HL-60/S4 (cell line): Measurements from ENCODE around the gene NKX3-2.

Experiments
- in situ Hi-C: fragments of 300-500 bp; cut with MboI; formaldehyde crosslinking; loops from 2 replicates; pipeline ENCODE4 v1.14.3; 2022; ENCODE audit warnings: low sequenced_read_pairs

The NKX3-2 gene

DNA sequence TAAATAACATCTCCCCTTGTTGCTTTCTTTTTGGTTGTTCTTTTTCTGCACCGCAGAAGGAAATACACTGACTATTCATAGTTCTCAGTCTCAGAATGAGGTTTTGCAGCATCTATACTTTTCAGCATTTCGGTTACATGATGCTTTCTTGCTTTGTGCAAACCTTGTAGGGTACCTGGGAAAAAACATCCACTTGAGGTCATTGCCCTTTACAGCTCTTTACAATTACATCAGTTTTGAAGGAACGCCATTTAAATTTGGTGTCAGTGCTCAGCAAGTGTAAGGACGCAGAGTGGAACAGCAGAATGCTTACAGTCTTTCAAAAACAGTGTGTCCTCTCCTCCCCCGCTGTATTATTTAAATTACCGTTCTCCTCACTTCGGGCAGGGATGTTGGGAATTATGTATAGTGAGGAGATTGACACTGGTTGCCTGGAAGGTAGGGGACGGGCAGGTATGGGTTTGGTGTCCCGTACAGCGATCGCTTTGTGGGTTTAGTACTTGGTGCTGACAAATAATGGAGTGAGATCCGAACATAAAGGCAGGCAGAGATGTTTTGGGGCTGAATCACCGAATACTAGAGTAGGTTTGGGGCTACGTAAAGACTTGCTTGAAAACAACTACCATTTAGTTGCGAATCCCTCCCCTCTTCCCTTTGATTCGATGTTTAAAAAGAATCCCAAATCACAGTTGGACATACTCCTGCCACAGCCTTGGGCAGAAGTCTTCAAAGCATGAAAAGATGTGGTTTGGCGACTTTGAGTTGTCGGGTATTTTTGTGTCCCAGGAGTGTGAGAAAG is 2.0 kb upstream of the NKX3-2 start:
- in situ Hi-C loops, result loop anchor here (10.0 kb wide), 1 partner anchor 822 kb away; no protein-coding TSS in a partner anchor

DNA sequence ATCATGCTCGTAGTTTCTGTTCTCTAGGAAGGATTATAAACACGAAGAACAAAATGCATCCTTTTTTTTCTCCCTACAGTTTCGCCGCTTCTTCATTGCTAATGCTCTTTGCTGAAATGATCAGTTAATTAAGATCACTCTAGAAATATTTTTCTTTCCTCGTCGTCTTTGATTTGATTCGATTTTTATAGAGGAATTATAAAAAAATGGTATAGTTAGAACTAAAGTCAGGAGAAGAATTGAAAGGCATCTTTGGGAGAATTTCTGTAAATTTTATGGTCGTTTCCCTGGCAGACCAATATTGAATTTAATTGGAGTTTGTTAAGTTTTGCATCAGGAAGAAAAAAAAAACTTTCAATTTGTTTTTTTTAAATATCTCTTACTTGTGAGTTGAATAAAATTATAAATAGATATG is 1.1 kb upstream of the NKX3-2 start:
- in situ Hi-C loops, result loop anchor here (10.0 kb wide), 1 partner anchor 821 kb away; no protein-coding TSS in a partner anchor

DNA sequence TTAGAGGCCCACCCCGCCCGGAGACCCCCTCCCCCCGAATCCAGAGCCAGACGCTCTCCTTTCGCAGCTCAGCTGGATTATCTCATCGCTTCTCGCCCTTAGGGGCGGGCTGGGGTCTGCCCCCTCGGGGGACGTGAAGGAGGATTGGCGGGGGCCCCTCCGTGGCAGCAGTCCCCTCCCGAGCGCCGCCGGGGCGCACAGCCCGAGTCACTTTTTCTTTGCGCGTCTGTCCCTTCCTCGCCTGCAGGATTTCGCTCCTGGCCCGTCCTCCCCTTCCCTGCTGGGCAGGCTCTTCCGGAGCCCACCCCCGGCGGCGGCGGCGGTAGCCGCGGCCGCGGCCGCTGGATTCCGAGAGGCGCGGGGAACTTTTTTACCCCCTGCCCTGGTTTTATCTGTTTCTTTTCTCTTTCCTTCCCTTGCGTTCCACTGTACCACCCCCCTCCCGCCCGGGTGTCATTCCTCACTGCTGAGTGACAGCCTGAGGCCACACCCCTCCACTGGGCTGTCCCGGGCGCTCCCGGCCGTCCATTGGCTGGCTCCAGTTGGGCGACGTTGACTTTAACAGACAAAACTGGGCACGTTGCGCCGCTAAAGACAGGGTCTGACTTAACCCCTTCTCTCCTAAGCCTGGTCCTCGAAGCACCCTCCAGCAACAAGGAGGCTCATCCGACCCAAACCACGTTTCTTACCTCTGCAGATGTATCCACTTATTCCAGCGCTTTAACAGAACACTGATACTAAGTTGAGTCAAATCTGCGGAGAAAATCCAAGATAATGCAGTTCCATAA is 492 bp upstream of the NKX3-2 start:
- in situ Hi-C loops, result loop anchor here (10.0 kb wide), 1 partner anchor 820 kb away; no protein-coding TSS in a partner anchor

DNA sequence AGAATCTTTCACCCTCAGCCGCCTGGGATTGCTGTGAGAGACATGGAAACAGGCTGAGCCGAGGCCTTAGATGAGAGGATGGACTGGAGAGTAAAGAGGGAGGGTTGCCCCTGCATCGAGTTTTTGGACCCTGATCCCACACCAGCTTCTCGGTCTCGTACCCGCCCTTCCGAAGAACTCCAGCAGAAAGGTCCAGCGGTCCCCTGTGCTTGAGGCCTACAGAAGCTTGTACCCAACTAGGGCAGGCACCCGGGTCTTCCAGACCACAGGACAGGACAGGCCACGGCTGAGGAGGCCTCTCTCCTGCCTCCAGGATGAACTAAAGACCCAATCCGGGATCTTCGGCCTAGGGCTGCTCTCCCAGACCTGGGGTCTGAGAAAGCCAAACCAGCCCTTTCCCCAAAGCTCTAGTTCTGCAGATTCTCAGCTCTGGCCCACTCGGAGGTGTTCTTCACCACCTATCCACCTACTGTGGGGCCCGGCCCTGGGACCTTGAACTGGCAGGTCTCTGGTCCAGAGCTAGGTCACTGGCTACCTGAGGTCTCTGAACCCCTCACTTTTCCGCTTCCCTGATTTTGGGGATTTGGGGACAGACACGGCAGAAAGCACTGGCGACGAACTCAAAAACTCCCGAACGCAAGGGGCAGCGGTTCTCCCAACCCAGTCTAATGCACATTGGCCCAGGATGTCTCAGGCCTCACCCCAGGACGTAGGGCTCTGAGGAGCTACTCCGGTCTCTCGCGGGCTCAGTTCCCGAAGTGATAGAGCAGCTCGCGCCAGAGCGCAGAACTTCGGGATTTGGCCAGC is 1.1 kb downstream of the NKX3-2 start:
- in situ Hi-C loops, result loop anchor here (10.0 kb wide), 1 partner anchor 818 kb away; no protein-coding TSS in a partner anchor

DNA sequence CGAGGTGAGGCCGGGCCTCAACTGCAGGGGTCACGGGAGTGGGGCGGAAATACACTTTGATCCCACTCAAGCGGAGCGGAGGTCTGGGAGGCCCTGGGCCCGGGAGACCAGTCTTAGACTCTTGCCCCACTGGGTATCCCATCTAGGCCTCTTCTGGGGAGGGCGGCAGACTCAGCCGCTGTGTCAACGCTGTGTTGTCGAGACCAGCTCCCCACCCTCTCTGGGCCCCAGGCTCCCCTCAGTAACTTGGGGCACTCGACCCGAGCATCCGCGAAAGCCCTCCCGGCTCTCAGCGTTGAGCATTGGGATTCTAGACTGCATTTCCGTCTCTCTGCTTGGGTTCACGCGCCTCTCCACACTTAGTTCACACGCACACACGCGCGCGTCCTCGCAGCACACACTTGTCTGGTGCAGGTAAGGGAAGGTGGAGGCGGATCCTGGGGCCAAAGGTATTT is 1.7 kb downstream of the NKX3-2 start:
- in situ Hi-C loops, result loop anchor here (10.0 kb wide), 1 partner anchor 818 kb away; no protein-coding TSS in a partner anchor

DNA sequence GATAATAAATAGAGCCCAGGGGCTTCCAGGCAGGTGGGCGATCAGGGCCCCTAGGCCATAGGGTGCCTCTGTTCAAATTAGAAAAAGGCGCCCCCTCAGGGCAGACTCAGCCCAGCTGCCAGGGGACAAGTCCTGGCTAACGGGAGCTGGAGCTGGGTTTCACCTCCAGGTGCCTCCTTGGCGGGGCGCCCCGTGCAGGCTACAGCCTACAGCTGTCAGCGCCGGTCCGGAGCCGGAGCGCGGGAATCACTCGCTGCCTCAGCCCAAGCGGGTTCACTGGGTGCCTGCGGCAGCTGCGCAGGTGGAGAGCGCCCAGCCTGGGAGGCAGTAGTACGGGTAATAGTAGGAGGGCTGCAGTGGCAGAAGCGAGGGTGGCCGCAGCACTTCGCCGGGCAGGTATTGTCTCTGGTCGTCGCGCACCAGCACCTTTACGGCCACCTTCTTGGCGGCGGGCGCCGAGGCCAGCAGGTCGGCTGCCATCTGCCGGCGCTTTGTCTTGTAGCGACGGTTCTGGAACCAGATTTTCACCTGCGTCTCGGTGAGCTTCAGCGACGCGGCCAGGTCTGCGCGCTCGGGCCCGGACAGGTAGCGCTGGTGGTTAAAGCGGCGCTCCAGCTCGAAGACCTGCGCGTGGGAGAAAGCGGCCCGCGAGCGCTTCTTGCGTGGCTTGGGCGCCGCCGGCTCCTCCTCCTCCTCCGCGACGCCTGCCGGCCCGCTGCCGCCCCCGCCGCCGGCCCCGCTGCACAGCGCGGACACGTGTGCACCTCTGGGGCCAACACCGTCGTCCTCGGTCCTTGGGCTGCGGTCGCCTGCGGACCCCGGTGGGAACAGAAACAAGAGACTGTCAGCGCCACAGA is 2.4 kb downstream of the NKX3-2 start:
- in situ Hi-C loops, result loop anchor here (10.0 kb wide), 1 partner anchor 817 kb away; no protein-coding TSS in a partner anchor

DNA sequence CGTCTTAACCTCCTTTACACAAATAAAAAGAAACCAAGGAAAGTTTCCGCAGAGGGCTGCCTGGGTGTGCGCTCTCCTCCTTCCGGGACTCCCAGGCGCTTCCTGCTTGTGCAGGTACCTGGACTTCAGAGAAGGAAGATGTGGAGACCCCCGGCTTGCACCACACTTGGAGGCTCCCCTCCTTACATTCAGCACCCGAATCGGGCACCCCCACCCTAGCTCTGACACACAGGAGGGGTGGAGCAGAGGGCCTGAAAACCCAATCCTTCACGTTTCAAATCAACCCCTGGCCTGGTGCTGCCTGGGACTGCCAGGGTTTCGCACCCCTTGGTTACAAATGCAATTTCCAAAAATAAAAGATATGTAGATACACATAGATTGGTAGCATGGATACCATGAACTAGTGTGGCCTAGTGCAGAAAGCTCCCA is 3.1 kb downstream of the NKX3-2 start:
- in situ Hi-C loops, result loop anchor here (10.0 kb wide), 1 partner anchor 816 kb away; no protein-coding TSS in a partner anchor

DNA sequence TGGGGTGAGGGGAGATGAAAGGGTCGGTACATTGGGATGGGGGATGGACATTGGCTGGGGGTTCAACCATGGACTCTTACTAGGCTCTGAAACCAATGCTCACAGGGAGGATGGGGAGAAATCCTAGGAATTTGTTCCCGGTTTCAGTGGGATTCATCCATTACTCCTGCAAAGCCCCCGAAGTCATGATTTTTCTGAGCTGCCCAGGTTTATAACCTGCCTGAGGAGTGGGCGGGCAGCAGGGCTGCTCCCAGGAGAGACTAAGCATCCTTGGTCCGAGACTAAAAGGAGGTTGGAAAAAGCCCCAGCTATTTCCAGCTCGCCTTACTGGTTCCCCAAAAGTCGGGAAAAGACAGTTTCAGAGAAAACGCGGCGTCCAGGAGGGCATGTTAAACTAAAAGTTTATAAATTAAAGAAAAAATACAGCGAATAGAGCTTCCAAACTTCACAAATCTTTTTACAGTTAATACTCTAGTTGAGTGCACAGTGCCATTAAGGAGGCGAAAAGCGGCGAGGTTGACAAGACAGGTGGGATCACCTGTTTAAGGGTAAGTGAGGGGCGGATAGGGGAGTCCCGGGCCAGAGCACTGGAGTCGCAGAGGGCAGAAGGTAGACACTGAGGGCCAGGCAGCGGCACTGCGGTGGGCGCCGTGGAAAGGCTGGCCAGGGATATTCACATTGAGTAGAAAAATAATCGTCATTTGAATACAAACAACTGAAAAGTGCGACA is 3.7 kb downstream of the NKX3-2 start:
- in situ Hi-C loops, result loop anchor here (10.0 kb wide), 1 partner anchor 816 kb away; no protein-coding TSS in a partner anchor

DNA sequence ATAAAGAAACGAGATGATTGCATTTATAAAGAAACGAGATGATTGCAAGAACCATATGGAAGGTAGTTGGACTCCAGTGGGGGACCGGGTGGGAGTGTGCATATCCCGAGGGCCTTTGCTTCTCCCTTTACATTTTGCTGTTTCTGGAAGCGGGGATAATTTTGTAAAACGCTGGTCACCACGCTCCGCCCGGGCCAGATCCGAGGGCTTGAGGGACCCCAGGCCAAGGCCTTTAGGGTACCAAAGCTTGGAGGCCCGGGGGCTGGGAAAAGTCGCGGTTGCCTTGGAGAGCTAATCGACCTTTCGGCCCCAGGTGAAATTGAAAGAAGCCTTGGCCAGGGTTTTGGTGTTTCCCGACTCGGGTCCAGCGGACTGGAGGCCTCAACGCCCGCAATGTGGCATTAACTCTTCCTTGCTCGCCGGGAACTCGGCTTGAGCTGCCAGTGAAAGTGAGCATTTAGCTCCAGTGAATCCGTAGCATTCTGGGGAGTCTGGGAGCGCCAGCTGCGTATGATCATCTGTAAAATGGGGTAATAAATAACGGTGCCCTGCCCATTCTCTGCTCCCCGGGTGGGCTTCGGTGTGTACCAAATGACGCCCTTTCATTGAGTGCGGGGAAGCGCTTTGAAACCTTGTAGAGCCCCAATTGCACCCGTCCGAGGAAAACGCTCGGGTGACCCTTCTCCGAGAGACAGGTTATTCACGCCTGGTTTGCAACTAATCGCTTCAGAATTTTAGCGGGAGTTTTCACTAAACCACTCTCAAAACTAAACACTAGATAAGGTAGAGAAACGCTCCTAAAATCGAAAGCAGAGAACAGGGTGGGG is 4.5 kb downstream of the NKX3-2 start:
- in situ Hi-C loops, result loop anchor here (10.0 kb wide), 1 partner anchor 815 kb away; no protein-coding TSS in a partner anchor

DNA sequence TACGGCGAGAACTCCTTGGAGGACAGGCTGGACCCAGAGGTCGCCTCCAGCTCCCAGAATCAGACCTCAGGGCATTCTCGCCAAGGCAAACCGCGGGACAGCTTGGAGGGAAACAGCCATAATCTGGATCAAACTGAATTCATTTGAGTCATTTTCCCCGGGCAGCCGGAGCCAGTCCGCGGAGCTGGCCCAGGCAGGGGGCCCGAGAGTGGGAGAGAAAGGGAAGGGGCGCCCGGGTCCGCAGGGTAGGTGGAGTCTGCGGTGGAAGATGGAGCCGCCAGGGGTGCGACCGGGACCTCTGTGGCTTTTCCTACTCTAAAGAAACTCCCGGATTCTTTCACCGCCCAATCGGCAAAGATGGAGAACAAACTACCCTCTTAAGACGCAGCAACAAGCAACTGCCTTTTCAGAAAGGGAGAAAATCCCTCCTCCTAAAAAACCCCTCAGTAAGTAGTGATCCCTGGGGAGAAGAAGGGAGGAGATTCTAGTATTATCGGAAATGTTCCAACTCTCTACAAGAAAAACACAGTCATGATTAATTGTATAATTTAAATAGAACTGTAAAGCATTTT is 5.2 kb downstream of the NKX3-2 start:
- in situ Hi-C loops, result no loop called here

DNA sequence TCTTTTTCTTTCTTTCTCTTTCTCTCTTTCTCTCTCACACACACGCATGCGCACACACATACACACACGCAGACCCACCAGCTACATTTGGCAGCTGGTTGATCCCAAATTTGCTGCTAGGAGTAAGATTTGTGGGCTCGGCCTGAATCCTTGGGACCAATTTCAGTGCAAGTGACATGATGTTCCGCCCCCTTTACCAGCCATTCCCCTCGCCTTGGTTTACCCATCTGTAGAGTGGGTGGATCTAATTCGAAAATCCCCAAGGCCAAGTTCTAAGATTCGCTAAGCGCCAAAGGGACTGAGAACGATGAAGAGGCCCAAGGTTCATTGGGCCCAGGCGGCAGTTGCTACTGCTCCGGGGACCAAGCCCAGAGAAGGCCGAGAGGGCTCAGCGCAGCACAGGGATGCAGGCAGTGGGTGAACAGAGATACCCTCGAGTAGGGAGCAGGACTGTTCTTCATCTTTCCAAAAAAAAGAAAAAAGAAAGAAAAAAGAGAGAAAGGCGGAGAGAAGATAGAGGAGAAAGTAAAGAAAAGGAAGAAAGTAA is 5.8 kb downstream of the NKX3-2 start:
- in situ Hi-C loops, result no loop called here

DNA sequence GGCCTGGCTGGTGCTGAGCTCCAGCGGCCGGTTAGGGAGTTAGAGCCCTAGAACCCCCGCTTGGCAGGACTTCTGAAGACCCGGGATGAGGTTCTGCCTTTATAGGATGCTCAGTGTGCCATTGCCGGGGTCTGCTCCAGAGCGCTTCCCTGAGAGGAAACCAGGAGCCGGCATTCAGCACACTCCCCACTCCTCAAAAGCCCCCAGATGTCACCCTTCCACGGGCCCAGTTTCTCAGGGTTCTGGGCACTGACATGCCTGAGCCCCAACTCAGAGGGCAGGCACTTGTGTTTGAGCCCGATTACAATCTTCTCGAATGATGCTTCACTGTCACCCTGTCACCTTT is 6.5 kb downstream of the NKX3-2 start:
- in situ Hi-C loops, result no loop called here

DNA sequence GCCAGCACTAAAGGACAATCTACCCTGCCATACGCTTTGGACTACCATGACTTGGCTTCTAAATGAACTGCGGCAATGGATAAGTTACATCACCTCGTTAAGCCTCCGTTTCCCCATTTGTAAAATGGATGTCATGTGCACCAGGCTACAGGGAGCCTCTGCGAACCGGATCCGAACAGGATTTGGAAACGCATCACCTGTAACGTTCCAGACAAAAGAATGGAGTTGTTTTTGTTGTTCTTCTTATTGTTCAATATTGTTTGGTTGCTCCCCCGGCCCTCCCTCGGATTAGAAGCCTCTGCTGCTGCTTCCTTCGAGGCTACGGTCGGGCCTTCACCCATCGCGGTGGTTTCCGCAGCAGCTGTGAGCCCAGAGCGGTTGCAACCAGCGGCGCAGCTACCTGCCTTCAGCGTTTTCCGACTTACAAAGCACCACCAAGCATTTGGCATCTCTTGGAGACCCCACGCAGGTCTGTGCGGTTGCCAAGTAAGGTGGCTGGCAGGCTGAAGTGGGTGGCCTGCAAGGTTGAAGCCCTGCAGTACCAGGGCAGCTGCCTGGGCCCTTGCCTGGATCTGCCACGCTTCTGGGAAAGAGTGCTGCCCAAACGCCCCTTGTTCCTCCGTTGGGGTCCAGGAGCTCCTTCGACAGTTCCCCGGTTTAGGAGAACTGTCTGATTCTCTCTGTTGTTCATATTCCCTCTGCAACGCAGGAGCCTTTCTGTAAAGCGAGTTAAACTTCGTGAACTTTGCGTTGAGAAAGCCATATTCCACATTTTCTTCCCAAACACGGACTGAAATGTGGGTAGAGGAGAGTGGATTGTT is 7.1 kb downstream of the NKX3-2 start:
- in situ Hi-C loops, result no loop called here

DNA sequence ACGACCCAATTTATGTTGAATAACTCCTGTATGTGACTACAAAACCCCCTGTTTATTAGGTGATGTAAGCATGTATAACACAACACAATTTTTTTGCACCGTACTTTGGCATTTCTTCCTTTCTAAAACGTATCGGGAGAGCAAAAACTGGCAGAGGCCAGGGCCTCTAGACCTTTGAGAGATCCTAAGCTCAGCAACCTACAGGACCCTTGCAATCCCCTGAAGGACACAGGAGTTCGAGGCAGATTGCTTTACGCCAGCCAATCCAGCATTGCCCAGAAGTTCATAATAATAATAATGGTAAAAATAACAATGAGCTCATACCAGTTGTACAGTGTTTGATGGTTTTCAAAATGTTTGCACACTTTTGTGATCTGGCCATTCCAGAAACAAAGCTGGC is 7.7 kb downstream of the NKX3-2 start:
- in situ Hi-C loops, result no loop called here

DNA sequence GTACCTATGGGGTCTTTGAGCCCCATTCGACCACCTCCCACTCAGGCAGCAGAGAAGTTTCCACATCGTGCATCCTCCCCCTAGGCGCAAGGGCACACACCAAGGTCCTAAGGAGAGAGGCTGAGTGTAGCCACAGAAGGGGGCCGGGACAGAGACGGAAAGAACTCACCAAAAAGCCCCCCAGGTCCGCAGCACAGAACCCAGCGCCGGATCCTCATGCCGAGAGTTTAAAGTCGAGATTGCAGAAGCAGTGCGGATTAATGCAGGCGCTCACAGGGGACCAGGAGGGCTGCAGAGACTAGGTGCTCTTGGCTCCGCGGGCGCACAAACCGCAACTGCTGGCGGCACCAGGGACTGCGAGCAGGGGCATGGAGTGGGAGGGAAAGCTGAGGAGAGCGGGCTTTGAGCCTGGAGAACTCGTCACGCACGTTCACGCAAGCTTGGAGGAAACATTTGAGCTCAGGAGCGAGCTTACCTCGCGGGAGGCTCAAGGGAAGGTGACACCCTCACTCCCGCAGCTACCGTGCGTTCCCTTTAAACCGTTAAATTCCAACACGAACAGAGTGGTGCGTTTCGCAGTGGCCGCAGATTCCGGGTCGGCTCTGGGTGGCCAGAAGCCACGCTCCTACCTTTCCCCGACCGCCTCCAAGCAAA is 8.5 kb downstream of the NKX3-2 start:
- in situ Hi-C loops, result no loop called here

DNA sequence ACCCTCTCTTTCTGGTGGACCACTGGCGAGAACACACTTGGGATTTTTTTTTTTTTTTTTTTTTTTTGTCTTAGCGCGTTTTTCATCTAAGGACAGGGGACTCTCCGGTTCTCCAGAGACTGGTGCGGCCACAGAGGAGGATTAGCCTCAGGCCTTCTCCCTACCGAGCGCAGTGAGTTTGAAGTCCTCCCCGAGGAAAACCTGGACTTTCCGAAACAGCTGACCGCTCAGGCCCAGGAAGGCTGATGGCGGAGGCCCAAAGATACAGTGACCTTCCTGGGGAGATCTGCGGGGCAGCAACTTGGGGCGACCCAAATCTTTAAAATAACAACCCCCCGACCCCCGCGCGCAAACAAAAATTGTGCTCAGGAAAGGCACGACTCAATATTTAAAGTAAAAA is 9.2 kb downstream of the NKX3-2 start:
- in situ Hi-C loops, result no loop called here
